IPS-20b (cell line): ENCODE results near the gene IFT74.

ENCODE experiments used
- H3K27ac ChIP-seq: one replicate; pipeline ENCODE4 v1.5.1; 2013; ENCODE audit warnings: low read length
- H3K27me3 ChIP-seq: 2 replicates; pipeline ENCODE4 v1.6.1; 2013; ENCODE audit warnings: mild to moderate bottlenecking, low read length, inconsistent platforms; ENCODE audit not compliant: insufficient read depth
- H3K36me3 ChIP-seq: 2 replicates; pipeline ENCODE4 v1.6.1; 2013; ENCODE audit warnings: low read depth, mild to moderate bottlenecking, inconsistent platforms, low read length, moderate library complexity; ENCODE audit not compliant: insufficient read depth
- H3K4me1 ChIP-seq: 2 replicates; pipeline ENCODE4 v1.6.1; 2013; ENCODE audit warnings: mild to moderate bottlenecking, control low read depth, inconsistent platforms, low read length, moderate library complexity; ENCODE audit not compliant: insufficient read depth
- H3K4me3 ChIP-seq: 2 replicates; pipeline ENCODE4 v1.5.1; 2013; ENCODE audit warnings: mild to moderate bottlenecking, low read length, inconsistent platforms
- H3K9ac ChIP-seq: 2 replicates; pipeline ENCODE4 v1.6.1; 2013; ENCODE audit warnings: low read depth, mild to moderate bottlenecking, inconsistent platforms, low read length, moderate library complexity
- H3K9me3 ChIP-seq: 2 replicates; pipeline ENCODE4 v1.6.1; 2013; ENCODE audit warnings: mild to moderate bottlenecking, low read depth, low read length, inconsistent platforms; ENCODE audit not compliant: insufficient read depth

IFT74 gene

DNA sequence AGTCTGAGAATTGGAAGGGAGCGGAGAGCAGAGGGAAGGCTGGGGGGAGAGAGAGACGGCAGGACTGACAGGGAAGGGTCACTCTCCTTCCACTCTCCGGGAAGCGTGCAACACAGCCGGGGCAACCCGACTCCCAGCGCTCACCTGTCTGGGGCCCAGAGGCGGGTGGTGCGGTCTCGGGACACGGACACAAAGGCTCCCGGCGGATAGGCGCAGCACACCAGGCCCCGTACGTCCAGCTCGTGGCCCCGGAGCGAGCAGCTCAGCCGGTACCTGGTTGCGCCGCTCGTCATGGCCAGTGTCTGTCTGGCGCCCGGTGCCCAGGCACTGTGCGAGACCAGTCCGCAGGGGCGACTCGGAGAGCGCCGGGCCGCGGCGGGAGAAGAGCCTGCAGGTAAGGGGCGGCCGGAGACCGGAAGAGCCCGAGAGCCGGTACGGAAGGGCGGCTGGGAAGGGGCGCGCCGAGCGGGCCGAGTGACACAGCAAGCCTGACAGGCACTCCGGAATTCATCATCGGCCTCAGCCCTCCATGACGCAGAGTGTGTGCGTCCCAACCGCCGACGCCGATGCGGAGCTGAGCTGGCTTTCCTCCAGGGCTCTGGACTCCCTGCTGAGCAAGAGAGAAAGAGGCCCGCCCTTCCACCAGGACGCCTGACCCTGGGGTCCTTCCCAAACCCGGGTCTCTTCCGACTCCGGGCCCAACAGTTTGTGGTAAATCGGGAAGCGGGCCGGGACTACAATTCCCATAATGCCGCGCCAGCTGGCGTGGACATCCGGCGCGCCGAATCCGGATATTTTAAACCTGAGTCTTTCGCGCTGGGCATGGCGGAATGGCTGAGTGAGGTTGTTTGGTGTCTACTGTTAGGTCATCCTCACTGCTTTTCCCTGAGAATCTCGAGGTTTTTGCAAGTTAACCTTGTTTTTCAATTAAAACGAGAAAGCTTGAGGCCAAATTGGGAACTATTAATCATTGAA lies 9.2 kb upstream of the IFT74 start, which contains the start of gene PLAA:
TSS of gene PLAA (minus strand) at position 490 of the 975 bp plus-strand sequence. CDS start at position 293, 197 bp downstream.
- H3K36me3 ChIP-seq = 0 out of 2 replicates have a peak, but pooled peaks cover 5% of the 10 kb centered on the region
- H3K4me3 ChIP-seq = peak within 1 kb of the TSS; percentile 90

DNA sequence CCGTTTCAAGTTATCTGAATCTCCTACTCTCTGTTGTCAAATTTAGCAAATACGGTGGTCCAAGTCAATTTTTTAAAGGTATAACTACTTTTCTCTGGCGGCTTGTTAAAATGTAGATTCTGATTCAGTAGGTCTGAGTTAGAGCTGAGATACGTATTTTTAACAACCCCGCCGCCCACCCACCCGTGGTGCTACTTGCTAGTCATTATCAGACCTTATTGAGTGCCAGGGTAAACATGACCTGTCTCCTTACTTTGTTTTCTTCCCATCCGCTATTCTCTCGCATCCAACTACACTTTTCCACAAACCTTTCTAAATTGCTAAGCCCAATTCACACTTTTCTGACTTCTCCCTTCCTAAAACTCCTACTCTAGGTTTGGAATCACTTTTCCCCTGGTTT lies 8.5 kb upstream of the IFT74 start:
- peak overlapping the region; percentile 90 for H3K4me3 ChIP-seq
- H3K27ac ChIP-seq = peak overlapping the region; percentile 63
- 0 out of 2 replicates have a peak, but pooled peaks cover 5% of the 10 kb centered on the region for H3K36me3 ChIP-seq
- H3K27me3 ChIP-seq = no peaks in the 10 kb centered on the region
- no peaks in the 10 kb centered on the region for H3K9me3 ChIP-seq
- peak overlapping the region; percentile 90 for H3K9ac ChIP-seq
- H3K4me1 ChIP-seq = peaks cover 10% of the 10 kb centered on the region; the same call in 1 of the 2 replicates

More for the DNA sequence above, 9.2 kb upstream of the IFT74 start, which contains the start of gene PLAA:
- Histone ChIP-seq H3K9ac (peak within 1 kb of the TSS; percentile 90), H3K27me3 (no peaks in the 10 kb centered on the region), H3K9me3 (no peaks in the 10 kb centered on the region), H3K4me1 (peaks cover 10% of the 10 kb centered on the region; the same call in 1 of the 2 replicates), H3K27ac (peak within 1 kb of the TSS; percentile 63)

DNA sequence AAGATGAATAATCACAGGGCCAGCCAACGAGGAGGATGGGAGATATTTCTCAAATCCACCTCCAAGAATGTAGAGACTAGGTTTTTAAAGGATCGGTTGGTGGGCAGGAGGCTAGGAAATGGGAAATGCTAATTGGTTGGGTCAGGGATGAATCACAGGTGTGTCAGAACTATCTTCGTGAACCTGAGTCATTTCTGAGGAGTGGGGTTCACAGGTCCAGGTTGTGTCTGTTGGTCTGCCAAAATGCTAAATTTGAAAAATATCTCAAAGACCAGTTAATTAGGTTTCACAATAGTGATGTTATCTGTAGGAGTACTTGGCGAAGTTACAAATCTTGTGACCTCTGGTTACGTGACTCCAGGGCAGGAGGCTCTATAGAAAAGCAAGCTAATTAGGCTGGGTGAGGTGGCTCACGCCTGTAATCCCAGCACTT lies 6.6 kb upstream of the IFT74 start:
- Histone ChIP-seq H3K9me3 (no peaks in the 10 kb centered on the region), H3K27ac (no peak overlapping the region), H3K36me3 (no peaks in the 10 kb centered on the region), H3K4me1 (peaks cover 10% of the 10 kb centered on the region; the same call in 1 of the 2 replicates), H3K9ac (no peak overlapping the region), H3K4me3 (no peak overlapping the region), H3K27me3 (no peaks in the 10 kb centered on the region)

GRCh38 chr9:26950521-26950920 lies 5.7 kb upstream of the IFT74 start:
- H3K36me3 ChIP-seq = no peaks in the 10 kb centered on the region
- no peak overlapping the region for H3K27ac ChIP-seq
- H3K9ac ChIP-seq = no peak overlapping the region
- peaks cover 4% of the 10 kb centered on the region; the same call in 1 of the 2 replicates for H3K4me1 ChIP-seq
- no peaks in the 10 kb centered on the region for H3K9me3 ChIP-seq
- no peak overlapping the region for H3K4me3 ChIP-seq
- no peaks in the 10 kb centered on the region for H3K27me3 ChIP-seq

GRCh38 chr9:26951794-26952193 lies 4.4 kb upstream of the IFT74 start:
- H3K27ac ChIP-seq = no peak overlapping the region
- H3K27me3 ChIP-seq = no peaks in the 10 kb centered on the region
- no peak overlapping the region for H3K4me3 ChIP-seq
- no peak overlapping the region for H3K9ac ChIP-seq
- H3K36me3 ChIP-seq = no peaks in the 10 kb centered on the region
- no peaks in the 10 kb centered on the region for H3K9me3 ChIP-seq
- H3K4me1 ChIP-seq = peaks cover 2% of the 10 kb centered on the region; the same call in 1 of the 2 replicates

DNA sequence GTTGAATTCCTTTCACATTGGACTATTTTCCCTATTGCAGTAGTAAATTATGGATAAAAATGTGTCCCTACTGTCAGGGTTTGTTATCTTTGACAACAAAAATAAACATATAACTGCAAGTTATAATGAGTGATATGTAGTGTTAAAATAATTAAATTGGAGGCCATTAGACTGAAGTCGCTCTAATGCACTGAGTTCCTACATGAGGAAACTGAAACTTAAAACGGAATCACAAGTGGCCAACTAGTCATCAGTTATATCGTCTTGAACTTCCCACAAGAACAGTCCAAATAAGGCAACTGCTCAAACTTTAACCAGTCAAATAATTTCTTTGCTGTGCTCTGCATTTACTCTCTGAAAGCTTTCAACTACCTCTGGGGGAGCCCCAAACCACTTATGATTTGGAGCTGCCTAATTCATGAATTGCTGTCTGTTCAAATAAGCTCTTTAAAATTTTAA lies 2.1 kb upstream of the IFT74 start:
- Histone ChIP-seq H3K4me3 (no peak overlapping the region), H3K4me1 (peaks cover 3% of the 10 kb centered on the region; the same call in 1 of the 2 replicates), H3K9me3 (no peaks in the 10 kb centered on the region), H3K27me3 (no peaks in the 10 kb centered on the region), H3K36me3 (no peaks in the 10 kb centered on the region), H3K9ac (no peak overlapping the region), H3K27ac (no peak overlapping the region)

DNA sequence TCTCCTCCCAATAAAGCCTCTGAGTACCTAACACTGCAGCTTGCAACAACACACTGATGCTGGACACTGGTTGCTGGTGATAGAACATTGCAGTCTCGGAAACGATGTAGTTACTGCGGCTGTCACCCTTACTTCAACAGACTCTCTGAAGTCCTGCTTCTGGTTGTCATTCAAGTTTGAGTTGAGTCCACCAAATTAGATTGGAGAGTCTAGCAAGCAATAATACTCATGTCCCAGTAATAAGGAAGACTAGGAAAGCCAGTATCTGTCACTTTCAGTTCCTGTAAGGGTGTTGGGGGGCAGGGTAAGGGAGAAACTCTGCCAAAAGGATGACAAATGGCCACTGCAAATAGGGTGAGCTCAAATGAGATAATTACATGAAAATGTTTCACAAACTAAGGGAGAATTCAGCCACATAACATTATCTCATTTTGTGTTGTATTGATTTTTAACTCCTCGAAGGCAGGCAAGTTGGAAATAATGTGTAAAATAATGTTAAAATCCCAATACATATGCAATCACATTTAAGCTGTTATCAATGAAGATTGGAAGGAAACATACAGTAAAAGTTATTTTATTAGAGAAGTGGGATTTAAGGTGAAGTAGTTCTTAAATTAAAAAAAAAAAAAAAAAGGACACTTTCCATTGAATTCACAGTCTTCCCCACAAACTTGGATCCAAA lies 849 bp upstream of the IFT74 start:
- no peaks in the 10 kb centered on the region for H3K36me3 ChIP-seq
- no peaks in the 10 kb centered on the region for H3K9me3 ChIP-seq
- peaks cover 3% of the 10 kb centered on the region; the same call in 1 of the 2 replicates for H3K4me1 ChIP-seq
- H3K27me3 ChIP-seq = no peaks in the 10 kb centered on the region
- peak overlapping the region; percentile 85 for H3K4me3 ChIP-seq
- H3K9ac ChIP-seq = peak overlapping the region; percentile 90
- H3K27ac ChIP-seq = no peak overlapping the region

GRCh38 chr9:26956860-26957233 lies 635 bp downstream of the IFT74 start:
- no peaks in the 10 kb centered on the region for H3K9me3 ChIP-seq
- peak overlapping the region; percentile 58 for H3K27ac ChIP-seq
- peaks cover 3% of the 10 kb centered on the region; the same call in 1 of the 2 replicates for H3K4me1 ChIP-seq
- peak overlapping the region; percentile 85 for H3K4me3 ChIP-seq
- H3K9ac ChIP-seq = peak overlapping the region; percentile 90
- no peaks in the 10 kb centered on the region for H3K36me3 ChIP-seq
- no peaks in the 10 kb centered on the region for H3K27me3 ChIP-seq

DNA sequence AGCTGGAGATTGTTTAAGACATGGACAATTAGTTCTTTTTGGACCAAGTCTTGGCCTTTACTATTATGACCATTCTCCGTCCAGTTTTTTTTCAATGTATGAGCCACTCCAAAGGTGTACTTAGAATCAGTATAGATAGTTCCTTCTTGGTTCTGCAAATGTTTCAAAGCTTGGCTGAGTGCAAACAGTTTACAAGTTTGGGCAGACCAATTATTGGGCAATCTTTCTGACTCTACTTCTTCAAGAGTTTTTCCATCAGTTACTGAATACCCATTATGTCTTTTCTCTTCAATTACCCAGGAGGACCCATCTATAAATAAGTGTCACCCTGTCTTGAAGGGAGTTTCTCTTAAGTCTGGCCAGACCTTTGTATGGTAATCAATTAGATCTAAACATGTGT lies 15.5 kb downstream of the IFT74 start:
- no peaks in the 10 kb centered on the region for H3K27me3 ChIP-seq
- H3K36me3 ChIP-seq = no peaks in the 10 kb centered on the region
- H3K4me3 ChIP-seq = no peak overlapping the region
- H3K4me1 ChIP-seq = peaks cover 5% of the 10 kb centered on the region; the same call in 1 of the 2 replicates
- H3K27ac ChIP-seq = no peak overlapping the region
- H3K9ac ChIP-seq = no peak overlapping the region
- peaks cover 4% of the 10 kb centered on the region; the same call in 1 of the 2 replicates for H3K9me3 ChIP-seq

GRCh38 chr9:26973989-26974388 lies 17.8 kb downstream of the IFT74 start:
- Histone ChIP-seq H3K4me3 (no peak overlapping the region), H3K4me1 (peaks cover 5% of the 10 kb centered on the region; the same call in 1 of the 2 replicates), H3K27me3 (no peaks in the 10 kb centered on the region), H3K9ac (no peak overlapping the region), H3K9me3 (peaks cover 4% of the 10 kb centered on the region; the same call in 1 of the 2 replicates), H3K36me3 (no peaks in the 10 kb centered on the region), H3K27ac (no peak overlapping the region)

- Histone ChIP-seq H3K9me3 (peaks cover 4% of the 10 kb centered on the region; the same call in 1 of the 2 replicates), H3K27ac (peak overlapping the region; percentile 1), H3K27me3 (no peaks in the 10 kb centered on the region), H3K4me3 (no peak overlapping the region), H3K9ac (peak overlapping the region; percentile 80; the same call in 1 of the 2 replicates), H3K36me3 (no peaks in the 10 kb centered on the region), H3K4me1 (peaks cover 5% of the 10 kb centered on the region; the same call in 1 of the 2 replicates)
Observed at GRCh38 chr9:26974927-26975326, 18.7 kb downstream of the IFT74 start.
